ENCODE results near the gene FAT4.

The FAT4 gene

GRCh38 chr4:125316791-125317524, 2.2 kb downstream of the FAT4 start:
- no peak for DNase-seq (ENCODE audit: low read depth)

GRCh38 chr4:125317525-125317877, 2.7 kb downstream of the FAT4 start:
- DNase-seq (ENCODE audit: low read depth), result no peak

- DNase-seq (ENCODE audit: low read depth), result no peak
Measured at GRCh38 chr4:125319311-125319710, 4.6 kb downstream of the FAT4 start.

- no peak for DNase-seq (ENCODE audit: low read depth)
Measured at GRCh38 chr4:125321709-125322365, 7.1 kb downstream of the FAT4 start.

- no peak for DNase-seq (ENCODE audit: low read depth)
Measured at GRCh38 chr4:125322366-125322730, 7.6 kb downstream of the FAT4 start.

GRCh38 chr4:125323654-125324053, 8.9 kb downstream of the FAT4 start:
- DNase-seq (ENCODE audit: low read depth), result no peak

GRCh38 chr4:125325733-125326132, 11.0 kb downstream of the FAT4 start:
- no peak for DNase-seq (ENCODE audit: low read depth)

GRCh38 chr4:125331116-125331515, 16.4 kb downstream of the FAT4 start:
- DNase-seq (ENCODE audit: low read depth), result no peak

GRCh38 chr4:125334926-125335325, 20.2 kb downstream of the FAT4 start:
- no peak for DNase-seq (ENCODE audit: low read depth)

- no peak for DNase-seq (ENCODE audit: low read depth)
Measured at GRCh38 chr4:125338814-125339213, 24.1 kb downstream of the FAT4 start.

GRCh38 chr4:125344198-125344597, 29.4 kb downstream of the FAT4 start:
- DNase-seq (ENCODE audit: low read depth), result no peak

- DNase-seq (ENCODE audit: low read depth), result no peak
Measured at GRCh38 chr4:125346616-125347015, 31.9 kb downstream of the FAT4 start.

- no peak for DNase-seq (ENCODE audit: low read depth)
Measured at GRCh38 chr4:125350470-125351135, 35.8 kb downstream of the FAT4 start.

- DNase-seq (ENCODE audit: low read depth), result no peak
Measured at GRCh38 chr4:125352521-125352920, 37.8 kb downstream of the FAT4 start.

GRCh38 chr4:125353131-125353530, 38.4 kb downstream of the FAT4 start:
- DNase-seq (ENCODE audit: low read depth), result no peak

- no peak for DNase-seq (ENCODE audit: low read depth)
Measured at GRCh38 chr4:125355791-125356190, 41.0 kb downstream of the FAT4 start.

- DNase-seq (ENCODE audit: low read depth), result no peak
Measured at GRCh38 chr4:125357675-125358074, 42.9 kb downstream of the FAT4 start.

GRCh38 chr4:125358453-125358852, 43.7 kb downstream of the FAT4 start:
- DNase-seq (ENCODE audit: low read depth), result no peak

GRCh38 chr4:125359363-125359762, 44.6 kb downstream of the FAT4 start:
- DNase-seq (ENCODE audit: low read depth), result no peak

GRCh38 chr4:125359960-125360634, 45.3 kb downstream of the FAT4 start:
- DNase-seq (ENCODE audit: low read depth), result no peak

GRCh38 chr4:125360727-125361126, 46.0 kb downstream of the FAT4 start:
- DNase-seq (ENCODE audit: low read depth), result no peak

All from non-pigmented ciliary epithelial cell (primary cell).